ENCODE measurements around the gene GJA5.

The GJA5 gene

GRCh38 chr1:147773215-147773715 is 12.9 kb upstream of the GJA5 start:
- H3K9me3 ChIP-seq (ENCODE audit: insufficient read depth, low read depth, low read length): no peaks in the 10 kb centered on the region
- H3K9me2 ChIP-seq (replicated peaks; ENCODE audit: low read depth, low read length): no peaks in the 10 kb centered on the region
- H3K4me1 ChIP-seq (ENCODE audit: insufficient read depth, low read length, poor library complexity, severe bottlenecking): peaks cover 26% of the 10 kb centered on the region
- H3K4me3 ChIP-seq (ENCODE audit: low read length, poor library complexity, severe bottlenecking): no peak overlapping the region
- no peaks in the 10 kb centered on the region for H3K36me3 ChIP-seq (ENCODE audit: insufficient read depth, low read length)
- H3K9ac ChIP-seq (ENCODE audit: low read depth, low read length, poor library complexity, severe bottlenecking): no peak overlapping the region
- H3K27me3 ChIP-seq (ENCODE audit: insufficient read depth, low read length, poor library complexity, severe bottlenecking): no peaks in the 10 kb centered on the region
- no peaks in the 10 kb centered on the region for H3K79me2 ChIP-seq (ENCODE audit: insufficient read depth, low read length)
- no peaks in the 10 kb centered on the region for H4K20me1 ChIP-seq (ENCODE audit: insufficient read depth, low read length, poor library complexity, severe bottlenecking)
- no peaks in the 10 kb centered on the region for H3F3A ChIP-seq (ENCODE audit: low read depth)
- TF ChIP-seq CTCF (conservative IDR thresholded peaks at IDR 0.05; ENCODE audit: low read length) (no peak), EZH2phosphoT487 (IDR thresholded peaks at IDR 0.05; ENCODE audit: borderline replicate concordance) (no peak)
- peak overlapping the region; percentile 26 for H2AFZ ChIP-seq (ENCODE audit: low read length)
- peak overlapping the region; percentile 63 for H3K4me2 ChIP-seq (ENCODE audit: low read depth, low read length, poor library complexity, severe bottlenecking)

GRCh38 chr1:147772570-147772969 is 12.2 kb upstream of the GJA5 start:
- Histone ChIP-seq H3K4me3 (ENCODE audit: low read length, poor library complexity, severe bottlenecking) (no peak overlapping the region), H3F3A (ENCODE audit: low read depth) (no peaks in the 10 kb centered on the region), H3K9me2 (replicated peaks; ENCODE audit: low read depth, low read length) (no peaks in the 10 kb centered on the region), H3K79me2 (ENCODE audit: insufficient read depth, low read length) (no peaks in the 10 kb centered on the region), H3K27me3 (ENCODE audit: insufficient read depth, low read length, poor library complexity, severe bottlenecking) (no peaks in the 10 kb centered on the region), H3K4me2 (ENCODE audit: low read depth, low read length, poor library complexity, severe bottlenecking) (peak overlapping the region; percentile 63), H3K9me3 (ENCODE audit: insufficient read depth, low read depth, low read length) (no peaks in the 10 kb centered on the region), H2AFZ (ENCODE audit: low read length) (peak overlapping the region; percentile 26; the same call in 1 of the 2 replicates), H3K4me1 (ENCODE audit: insufficient read depth, low read length, poor library complexity, severe bottlenecking) (peaks cover 26% of the 10 kb centered on the region), H3K9ac (ENCODE audit: low read depth, low read length, poor library complexity, severe bottlenecking) (no peak overlapping the region), H3K36me3 (ENCODE audit: insufficient read depth, low read length) (no peaks in the 10 kb centered on the region), H4K20me1 (ENCODE audit: insufficient read depth, low read length, poor library complexity, severe bottlenecking) (no peaks in the 10 kb centered on the region)
- TF ChIP-seq CTCF (conservative IDR thresholded peaks at IDR 0.05; ENCODE audit: low read length): no peak
- TF ChIP-seq EZH2phosphoT487 (IDR thresholded peaks at IDR 0.05; ENCODE audit: borderline replicate concordance): no peak

- Histone ChIP-seq H2AFZ (ENCODE audit: low read length) (peak overlapping the region; percentile 35; the same call in 1 of the 2 replicates), H3K36me3 (ENCODE audit: insufficient read depth, low read length) (no peaks in the 10 kb centered on the region), H3K9me3 (ENCODE audit: insufficient read depth, low read depth, low read length) (no peaks in the 10 kb centered on the region), H3K79me2 (ENCODE audit: insufficient read depth, low read length) (no peaks in the 10 kb centered on the region), H3K27me3 (ENCODE audit: insufficient read depth, low read length, poor library complexity, severe bottlenecking) (no peaks in the 10 kb centered on the region), H3F3A (ENCODE audit: low read depth) (no peaks in the 10 kb centered on the region), H3K4me3 (ENCODE audit: low read length, poor library complexity, severe bottlenecking) (peak overlapping the region; percentile 24), H3K4me2 (ENCODE audit: low read depth, low read length, poor library complexity, severe bottlenecking) (peak overlapping the region; percentile 63), H3K9me2 (replicated peaks; ENCODE audit: low read depth, low read length) (no peaks in the 10 kb centered on the region), H3K4me1 (ENCODE audit: insufficient read depth, low read length, poor library complexity, severe bottlenecking) (peaks cover 26% of the 10 kb centered on the region), H4K20me1 (ENCODE audit: insufficient read depth, low read length, poor library complexity, severe bottlenecking) (no peaks in the 10 kb centered on the region), H3K9ac (ENCODE audit: low read depth, low read length, poor library complexity, severe bottlenecking) (peak overlapping the region; percentile 35)
- TF ChIP-seq EZH2phosphoT487 (IDR thresholded peaks at IDR 0.05; ENCODE audit: borderline replicate concordance) (no peak), CTCF (conservative IDR thresholded peaks at IDR 0.05; ENCODE audit: low read length) (no peak)
Observed at GRCh38 chr1:147771226-147772125, 11.1 kb upstream of the GJA5 start.

Data from Loucy (cell line).